Naive B cell (primary cell): Measurements from ENCODE around the gene LRRC32. TPM values are rescaled to one million over a fixed set of nuclear protein-coding genes. Genes with fewer than 3 reads are reported as not detected.
"Not testable (repeated sequence)": the region's sequence is repeated elsewhere in the genome, so short reads cannot be mapped to it uniquely, and the experiment has no call there.

ENCODE experiments used
- ATAC-seq, 2 donors: fragments of 150-1000 bp; cut with Tn5 transposase; 2 replicates each; pipeline ENCODE4 v1.10.0; 2021; ENCODE audit warnings: low read depth in 2 of 2, mild to moderate bottlenecking in 2 of 2, moderate library complexity in 2 of 2
- DNase-seq: peaks from one replicate; pipeline ENCODE4 v3.0.0; 2022
- H3K27ac Mint-ChIP-seq, 6 donors: one replicate each; pipeline ENCODE4 v1.8.0; 2020 to 2022; ENCODE audit warnings: mild to moderate bottlenecking in 6 of 6, mixed read lengths in 6 of 6, moderate library complexity in 5 of 6, inconsistent platforms in 2 of 6
- H3K27me3 Mint-ChIP-seq, 3 donors: one replicate each; pipeline ENCODE4 v1.8.0; 2021 to 2022; ENCODE audit warnings: mixed read lengths in 3 of 3, mild to moderate bottlenecking in 1 of 3
- H3K36me3 Mint-ChIP-seq, 2 donors: one replicate each; pipeline ENCODE4 v1.8.0; 2020 to 2022; ENCODE audit warnings: mixed read lengths in 2 of 2, inconsistent platforms in 1 of 2, mild to moderate bottlenecking in 1 of 2
- H3K4me1 Mint-ChIP-seq, 3 donors: one replicate each; pipeline ENCODE4 v1.8.0; 2020 to 2022; ENCODE audit warnings: mixed read lengths in 3 of 3, inconsistent platforms in 1 of 3, mild to moderate bottlenecking in 1 of 3, moderate library complexity in 1 of 3
- H3K4me3 Mint-ChIP-seq, 8 donors: one replicate each; pipeline ENCODE4 v1.8.0; 2020 to 2022; ENCODE audit warnings: mild to moderate bottlenecking in 8 of 8, mixed read lengths in 8 of 8, moderate library complexity in 8 of 8, inconsistent platforms in 2 of 8
- H3K9me3 Mint-ChIP-seq, 7 donors: one replicate each; pipeline ENCODE4 v1.8.0; 2020 to 2022; ENCODE audit warnings: mixed read lengths in 7 of 7, mild to moderate bottlenecking in 5 of 7, inconsistent platforms in 2 of 7, moderate library complexity in 1 of 7
- polyA plus RNA-seq, 6 donors: library from polyadenylated mRNA; unstranded; fragments of 300-500 nt; fragmentation: Illumina TruSeq; gene quantifications; one replicate each; pipeline ENCODE4 v1.2.3, GENCODE V29; 2021; ENCODE audit warnings: low read depth in 6 of 6

Gene LRRC32
- polyA plus RNA-seq, 6 donors from 2014 or later, result 0.13 to 1.9 TPM; not detected in 4

DNA sequence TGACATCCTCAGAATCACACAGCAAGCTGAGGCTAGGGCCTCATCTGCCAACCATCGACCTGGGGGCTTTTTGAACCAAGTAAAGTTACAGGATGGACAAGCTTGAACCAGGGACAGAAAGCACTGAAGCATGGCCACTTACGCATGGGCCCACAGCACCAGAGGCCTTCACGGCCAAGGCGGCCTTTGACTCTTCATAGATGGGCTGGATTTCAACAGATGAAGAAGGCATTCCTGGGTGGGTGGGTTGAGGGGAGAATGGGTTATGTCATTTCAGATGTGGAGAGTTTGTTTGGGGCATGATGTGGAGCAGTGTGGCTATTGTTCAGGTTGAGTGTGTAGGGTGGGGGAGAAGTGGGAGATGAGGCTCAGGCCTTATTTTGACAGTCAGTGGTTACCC lies 60.2 kb downstream of the LRRC32 start:
- H3K27ac Mint-ChIP-seq, result peak overlapping the region in 1 of 6 donors; percentile 32
- peaks cover 23 to 36% (median 33%) of the 10 kb centered on the region in 3 donors for H3K27me3 Mint-ChIP-seq
- H3K9me3 Mint-ChIP-seq, result peaks cover 0 to 2% (median 0%) of the 10 kb centered on the region in 7 donors
- H3K4me3 Mint-ChIP-seq, result no peak overlapping the region
- ATAC-seq (no peak), DNase-seq (no peak)
- peaks cover 16 to 40% (median 35%) of the 10 kb centered on the region in 3 donors for H3K4me1 Mint-ChIP-seq
- no peaks in the 10 kb centered on the region for H3K36me3 Mint-ChIP-seq

DNA sequence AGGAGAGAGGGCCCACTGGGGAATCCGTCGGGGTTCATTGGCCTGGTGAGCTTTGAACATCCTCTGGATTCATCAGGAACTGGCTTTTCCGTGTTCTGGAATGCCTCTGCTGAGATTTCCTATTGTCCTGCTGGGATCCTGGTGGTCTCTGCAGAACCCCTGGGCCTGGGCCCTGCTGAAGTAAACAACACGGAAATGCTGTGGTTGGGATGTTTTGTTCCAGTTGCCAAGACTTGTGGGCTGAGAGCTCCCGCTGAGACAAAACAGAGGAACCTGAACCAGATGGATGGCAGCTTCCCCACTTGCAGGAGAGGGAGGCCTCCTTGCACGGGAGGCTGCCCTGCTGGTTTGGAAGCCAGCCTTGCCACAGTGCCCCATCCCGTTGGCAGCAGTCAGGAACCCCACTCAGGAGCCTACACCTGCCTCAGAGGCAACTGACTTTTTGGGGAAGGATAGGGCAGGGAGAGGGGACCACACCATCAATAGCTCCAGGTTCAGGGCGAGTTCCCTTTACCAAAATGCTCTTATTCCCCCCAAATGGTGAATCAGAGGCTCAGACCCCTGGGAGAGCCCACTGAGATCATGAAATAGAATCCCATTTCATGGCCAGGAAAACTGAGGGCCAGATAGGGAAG lies 60.7 kb downstream of the LRRC32 start:
- Mint-ChIP-seq H3K4me1 (peaks cover 13 to 42% (median 35%) of the 10 kb centered on the region in 3 donors), H3K4me3 (no peak overlapping the region), H3K27ac (peak overlapping the region in 1 of 6 donors; percentile 32), H3K9me3 (peaks cover 0 to 2% (median 0%) of the 10 kb centered on the region in 7 donors), H3K27me3 (peaks cover 20 to 33% (median 32%) of the 10 kb centered on the region in 3 donors), H3K36me3 (no peaks in the 10 kb centered on the region)
- DNase-seq, result no peak
- ATAC-seq, result no peak

DNA sequence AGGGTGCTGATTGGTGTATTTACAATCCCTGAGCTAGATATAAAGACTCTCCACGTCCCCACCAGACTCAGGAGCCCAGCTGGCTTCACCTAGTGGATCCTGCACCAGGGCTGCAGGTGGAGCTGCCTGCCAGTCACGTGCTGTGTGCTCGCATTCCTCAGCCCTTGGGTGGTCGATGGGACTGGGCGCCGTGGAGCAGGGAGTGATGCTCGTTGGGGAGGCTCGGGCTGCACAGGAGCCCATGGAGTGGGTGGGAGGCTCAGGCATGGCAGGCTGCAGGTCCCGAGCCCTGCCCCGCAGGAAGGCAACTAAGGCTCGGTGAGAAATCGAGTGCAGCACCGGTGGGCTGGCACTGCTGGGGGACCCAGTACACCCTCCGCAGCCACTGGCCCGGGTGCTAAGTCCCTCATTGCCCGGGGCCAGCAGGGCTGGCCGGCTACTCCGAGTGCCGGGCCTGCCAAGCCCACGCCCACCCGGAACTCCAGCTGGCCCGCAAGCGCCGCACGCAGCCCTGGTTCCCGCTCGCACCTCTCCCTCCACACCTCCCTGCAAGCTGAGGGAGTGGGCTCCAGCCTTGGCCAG lies 61.6 kb downstream of the LRRC32 start:
- not testable (repeated sequence) for DNase-seq, H3K27ac Mint-ChIP-seq, H3K4me3 Mint-ChIP-seq, H3K9me3 Mint-ChIP-seq, H3K36me3 Mint-ChIP-seq, ATAC-seq
- Mint-ChIP-seq H3K4me1 (peaks cover 18 to 48% (median 35%) of the 10 kb centered on the region in 3 donors), H3K27me3 (peaks cover 24 to 38% (median 34%) of the 10 kb centered on the region in 3 donors)

DNA sequence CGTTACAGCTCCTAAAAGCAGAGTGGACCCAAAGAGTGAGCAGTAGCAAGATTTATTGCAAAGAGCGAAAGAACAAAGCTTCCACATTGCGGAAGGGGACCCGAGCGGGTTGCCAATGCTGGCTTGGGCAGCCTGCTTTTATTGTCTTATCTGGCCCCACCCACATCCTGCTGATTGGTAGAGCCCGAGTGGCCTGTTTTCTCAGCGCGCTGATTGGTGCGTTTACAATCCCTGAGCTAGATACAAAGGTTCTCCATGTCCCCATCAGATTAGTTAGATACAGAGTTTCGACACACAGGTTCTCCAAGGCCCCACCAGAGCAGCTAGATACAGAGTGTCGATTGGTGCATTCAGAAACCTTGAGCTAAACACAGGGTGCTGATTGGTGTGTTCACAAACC lies 62.3 kb downstream of the LRRC32 start:
- peaks cover 26 to 41% (median 36%) of the 10 kb centered on the region in 3 donors for H3K27me3 Mint-ChIP-seq
- H3K9me3 Mint-ChIP-seq, H3K4me3 Mint-ChIP-seq, H3K36me3 Mint-ChIP-seq, ATAC-seq, DNase-seq: not testable (repeated sequence)
- H3K27ac Mint-ChIP-seq, result peak overlapping the region in 1 of 6 donors; percentile 89
- peaks cover 18 to 44% (median 35%) of the 10 kb centered on the region in 3 donors for H3K4me1 Mint-ChIP-seq

Other genes starting within 250 kb of the LRRC32 start
- gene EMSY, start 225.7 kb downstream of the LRRC32 start, polyA plus RNA-seq, result 10 to 100 TPM; 15.0 to 26.8 (median 22.2) TPM
- not detected for gene TSKU, start 112.6 kb upstream of the LRRC32 start, polyA plus RNA-seq
- gene ACER3, start 190.2 kb upstream of the LRRC32 start, polyA plus RNA-seq, result 10 to 100 TPM in 1 of 6 donors, 1 to 10 TPM in 5; 3.3 to 12.0 (median 5.3) TPM